HAP-1 (cell line): ENCODE measurements around the gene SMARCA4.

Source experiments
- DNase-seq, 2 experiments: peaks; one replicate each; pipeline ENCODE4 v3.0.0-alpha.2; 2016 to 2020; ENCODE audit warnings: low spot score in 2 of 2
- H3K27me3 ChIP-seq: fragments of 250-450 bp; sonication (Bioruptor Pico); 2 replicates; pipeline ENCODE4 v1.5.1; 2020; ENCODE audit warnings: low read depth, mild to moderate bottlenecking, moderate library complexity
- H3K36me3 ChIP-seq: fragments of 250-450 bp; sonication (Bioruptor Pico); replicated peaks from 2 replicates; pipeline ENCODE4 v1.5.1; 2020; ENCODE audit warnings: mild to moderate bottlenecking
- H3K4me1 ChIP-seq: fragments of 250-450 bp; sonication (Bioruptor Pico); 2 replicates; pipeline ENCODE4 v1.5.1; 2020; ENCODE audit warnings: mild to moderate bottlenecking
- H3K4me3 ChIP-seq: fragments of 250-450 bp; sonication (Bioruptor Pico); 2 replicates; pipeline ENCODE4 v1.5.1; 2020; ENCODE audit warnings: mild to moderate bottlenecking, moderate library complexity
- H3K9me3 ChIP-seq: fragments of 250-450 bp; sonication (Bioruptor Pico); 2 replicates; pipeline ENCODE4 v1.5.1; 2020; ENCODE audit warnings: mild to moderate bottlenecking, moderate library complexity
- in situ Hi-C: fragments of 300-500 bp; cut with MboI; formaldehyde crosslinking; loops from 3 replicates; pipeline ENCODE4 v1.14.3; 2020; ENCODE audit warnings: low sequenced_read_pairs, inconsistent platforms, mixed read lengths

Gene SMARCA4

GRCh38 chr19:10976131-10976892 is 15.5 kb downstream of the SMARCA4 start:
- in situ Hi-C loops: no loop called here
- peaks cover 5% of the 10 kb centered on the region; the same call in 1 of the 2 replicates for H3K36me3 ChIP-seq
- no peak for DNase-seq
- no peak overlapping the region for H3K4me3 ChIP-seq
- no peaks in the 10 kb centered on the region for H3K27me3 ChIP-seq
- H3K9me3 ChIP-seq: no peaks in the 10 kb centered on the region
- no peaks in the 10 kb centered on the region for H3K4me1 ChIP-seq

- no peak for DNase-seq
These were observed 16.9 kb downstream of the SMARCA4 start for GRCh38 chr19:10977742-10978092.

GRCh38 chr19:10979951-10980381 is 19.1 kb downstream of the SMARCA4 start:
- Histone ChIP-seq H3K4me3 (no peak overlapping the region), H3K9me3 (no peaks in the 10 kb centered on the region), H3K27me3 (no peaks in the 10 kb centered on the region), H3K36me3 (peaks cover 19% of the 10 kb centered on the region), H3K4me1 (no peaks in the 10 kb centered on the region)
- in situ Hi-C loops: no loop called here
- no peak for DNase-seq

More at GRCh38 chr19:10977742-10978092, 16.9 kb downstream of the SMARCA4 start:
- H3K4me1 ChIP-seq: no peaks in the 10 kb centered on the region
- in situ Hi-C loops: no loop called here
- H3K9me3 ChIP-seq: no peaks in the 10 kb centered on the region
- H3K4me3 ChIP-seq: no peak overlapping the region
- H3K27me3 ChIP-seq: no peaks in the 10 kb centered on the region
- peaks cover 5% of the 10 kb centered on the region; the same call in 1 of the 2 replicates for H3K36me3 ChIP-seq

GRCh38 chr19:10981252-10981895 is 20.5 kb downstream of the SMARCA4 start:
- H3K4me1 ChIP-seq: no peaks in the 10 kb centered on the region
- H3K27me3 ChIP-seq: no peaks in the 10 kb centered on the region
- DNase-seq: no peak
- H3K36me3 ChIP-seq: peaks cover 33% of the 10 kb centered on the region
- in situ Hi-C loops: no loop called here
- no peak overlapping the region for H3K4me3 ChIP-seq
- H3K9me3 ChIP-seq: no peaks in the 10 kb centered on the region

GRCh38 chr19:10983026-10983425 is 22.2 kb downstream of the SMARCA4 start:
- no peaks in the 10 kb centered on the region for H3K4me1 ChIP-seq
- H3K9me3 ChIP-seq: no peaks in the 10 kb centered on the region
- no peak for DNase-seq
- no peaks in the 10 kb centered on the region for H3K27me3 ChIP-seq
- in situ Hi-C loops: no loop called here
- no peak overlapping the region for H3K4me3 ChIP-seq
- H3K36me3 ChIP-seq: peaks cover 47% of the 10 kb centered on the region

DNA sequence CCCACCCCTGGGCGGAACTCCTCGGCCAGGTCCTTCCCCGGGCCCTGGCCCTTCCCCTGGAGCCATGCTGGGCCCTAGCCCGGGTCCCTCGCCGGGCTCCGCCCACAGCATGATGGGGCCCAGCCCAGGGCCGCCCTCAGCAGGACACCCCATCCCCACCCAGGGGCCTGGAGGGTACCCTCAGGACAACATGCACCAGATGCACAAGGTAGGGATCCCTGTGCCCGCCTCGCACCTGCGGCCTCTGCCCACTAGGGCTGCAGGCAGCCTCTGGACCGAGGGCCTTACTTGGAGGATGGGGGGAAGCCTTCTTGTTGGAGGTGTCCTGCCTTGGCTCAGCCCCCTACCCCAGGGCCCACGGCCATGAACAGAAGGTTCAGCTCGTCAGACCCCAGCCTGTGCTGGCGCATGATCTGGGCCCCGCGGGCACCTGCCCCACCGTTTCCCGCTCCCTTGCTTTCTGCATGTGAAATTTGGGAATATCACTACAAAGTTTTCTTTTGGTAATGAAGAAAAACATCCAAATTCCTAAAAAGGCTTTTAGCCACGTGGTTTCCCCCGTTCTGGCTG is 23.4 kb downstream of the SMARCA4 start:
- H3K4me1 ChIP-seq: no peaks in the 10 kb centered on the region
- no peaks in the 10 kb centered on the region for H3K9me3 ChIP-seq
- no peak overlapping the region for H3K4me3 ChIP-seq
- H3K36me3 ChIP-seq: peaks cover 59% of the 10 kb centered on the region
- in situ Hi-C loops: no loop called here
- no peaks in the 10 kb centered on the region for H3K27me3 ChIP-seq
- DNase-seq: no peak

DNA sequence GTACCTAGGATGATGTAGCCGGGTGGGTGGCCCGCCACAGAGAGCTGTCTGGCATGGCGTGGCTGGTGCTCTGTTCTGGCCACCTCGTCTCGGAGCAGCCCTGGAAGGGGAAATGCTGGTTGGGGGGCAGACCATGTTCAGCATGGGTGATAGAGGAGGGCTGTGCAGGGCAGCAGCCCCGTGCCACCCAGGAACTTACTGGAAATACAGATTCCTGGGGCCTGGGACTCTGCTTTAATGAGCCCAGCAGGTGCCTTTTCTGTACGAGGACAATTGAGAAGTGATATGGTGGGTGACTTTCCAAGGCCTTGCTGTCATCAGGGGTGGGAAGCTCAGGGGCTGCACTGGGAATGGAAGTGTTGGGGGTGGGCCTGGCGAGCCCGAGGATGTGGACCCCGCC is 24.7 kb downstream of the SMARCA4 start:
- DNase-seq: no peak
- no peak overlapping the region for H3K4me3 ChIP-seq
- in situ Hi-C loops: no loop called here
- H3K4me1 ChIP-seq: no peaks in the 10 kb centered on the region
- peaks cover 70% of the 10 kb centered on the region for H3K36me3 ChIP-seq
- H3K9me3 ChIP-seq: no peaks in the 10 kb centered on the region
- H3K27me3 ChIP-seq: no peaks in the 10 kb centered on the region

DNA sequence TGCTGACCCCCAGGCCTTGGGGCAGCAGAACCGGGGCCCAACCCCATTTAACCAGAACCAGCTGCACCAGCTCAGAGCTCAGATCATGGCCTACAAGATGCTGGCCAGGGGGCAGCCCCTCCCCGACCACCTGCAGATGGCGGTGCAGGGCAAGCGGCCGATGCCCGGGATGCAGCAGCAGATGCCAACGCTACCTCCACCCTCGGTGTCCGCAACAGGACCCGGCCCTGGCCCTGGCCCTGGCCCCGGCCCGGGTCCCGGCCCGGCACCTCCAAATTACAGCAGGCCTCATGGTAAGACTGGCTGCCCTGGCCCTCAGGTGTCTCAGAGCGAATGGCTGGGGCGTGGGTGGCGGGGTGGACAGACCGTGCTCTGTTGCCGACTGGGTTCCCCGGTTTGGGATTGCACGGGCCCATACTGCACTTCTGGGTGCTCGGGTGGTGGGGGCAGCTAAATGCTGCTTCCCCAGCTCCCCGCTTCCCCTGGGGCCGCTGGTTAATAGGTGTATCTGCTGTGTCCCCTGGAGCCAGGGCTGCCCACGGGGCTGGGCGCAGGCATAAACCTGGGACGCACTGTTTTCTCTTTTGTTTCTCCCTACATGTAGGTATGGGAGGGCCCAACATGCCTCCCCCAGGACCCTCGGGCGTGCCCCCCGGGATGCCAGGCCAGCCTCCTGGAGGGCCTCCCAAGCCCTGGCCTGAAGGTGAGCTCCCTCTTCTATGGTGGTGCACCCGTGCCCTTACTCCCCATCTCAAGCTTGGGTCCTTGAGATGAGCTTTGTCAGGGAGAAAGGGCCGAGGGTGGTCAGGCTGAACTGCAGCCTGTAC is 25.7 kb downstream of the SMARCA4 start:
- H3K36me3 ChIP-seq: peaks cover 75% of the 10 kb centered on the region
- DNase-seq: no peak
- H3K4me1 ChIP-seq: no peaks in the 10 kb centered on the region
- in situ Hi-C loops: no loop called here
- H3K4me3 ChIP-seq: no peak overlapping the region
- H3K9me3 ChIP-seq: no peaks in the 10 kb centered on the region
- no peaks in the 10 kb centered on the region for H3K27me3 ChIP-seq

DNA sequence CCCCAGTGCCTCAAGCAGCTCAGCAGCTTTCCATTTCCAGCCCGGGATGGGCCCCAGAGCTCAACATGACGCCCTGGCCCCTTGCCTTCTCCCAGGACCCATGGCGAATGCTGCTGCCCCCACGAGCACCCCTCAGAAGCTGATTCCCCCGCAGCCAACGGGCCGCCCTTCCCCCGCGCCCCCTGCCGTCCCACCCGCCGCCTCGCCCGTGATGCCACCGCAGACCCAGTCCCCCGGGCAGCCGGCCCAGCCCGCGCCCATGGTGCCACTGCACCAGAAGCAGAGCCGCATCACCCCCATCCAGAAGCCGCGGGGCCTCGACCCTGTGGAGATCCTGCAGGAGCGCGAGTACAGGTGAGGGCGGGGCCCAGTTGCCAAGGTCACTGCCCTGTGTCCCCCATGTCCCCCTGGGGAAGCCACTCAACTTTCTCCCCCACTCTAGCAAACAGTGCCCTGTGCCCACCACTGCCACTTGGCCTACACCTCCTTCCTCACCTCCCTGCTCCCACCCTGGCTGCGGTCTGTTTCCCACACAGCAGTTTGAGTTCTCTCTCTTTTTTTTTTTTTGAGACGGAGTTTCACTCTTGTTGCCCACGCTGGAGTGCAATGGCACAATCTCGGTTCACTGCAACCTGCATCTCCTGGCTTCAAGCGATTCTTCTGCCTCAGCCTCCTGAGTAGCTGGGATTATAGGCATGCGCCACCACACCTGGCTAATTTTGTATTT is 26.9 kb downstream of the SMARCA4 start:
- in situ Hi-C loops: no loop called here
- DNase-seq: no peak
- no peak overlapping the region for H3K4me3 ChIP-seq
- no peaks in the 10 kb centered on the region for H3K4me1 ChIP-seq
- H3K9me3 ChIP-seq: no peaks in the 10 kb centered on the region
- H3K36me3 ChIP-seq: peaks cover 77% of the 10 kb centered on the region
- H3K27me3 ChIP-seq: no peaks in the 10 kb centered on the region

GRCh38 chr19:10988380-10988779 is 27.6 kb downstream of the SMARCA4 start:
- in situ Hi-C loops: no loop called here
- DNase-seq: no peak
- Histone ChIP-seq H3K4me1 (no peaks in the 10 kb centered on the region), H3K4me3 (no peak overlapping the region), H3K36me3 (peaks cover 80% of the 10 kb centered on the region), H3K27me3 (no peaks in the 10 kb centered on the region), H3K9me3 (no peaks in the 10 kb centered on the region)

GRCh38 chr19:10988921-10989320 is 28.1 kb downstream of the SMARCA4 start:
- Histone ChIP-seq H3K4me1 (no peaks in the 10 kb centered on the region), H3K4me3 (no peak overlapping the region), H3K36me3 (peaks cover 82% of the 10 kb centered on the region), H3K9me3 (no peaks in the 10 kb centered on the region), H3K27me3 (no peaks in the 10 kb centered on the region)
- in situ Hi-C loops: no loop called here
- no peak for DNase-seq

GRCh38 chr19:10991076-10991475 is 30.2 kb downstream of the SMARCA4 start:
- no peaks in the 10 kb centered on the region for H3K4me1 ChIP-seq
- no peaks in the 10 kb centered on the region for H3K27me3 ChIP-seq
- no peak for DNase-seq
- H3K4me3 ChIP-seq: no peak overlapping the region
- in situ Hi-C loops: no loop called here
- peaks cover 79% of the 10 kb centered on the region for H3K36me3 ChIP-seq
- no peaks in the 10 kb centered on the region for H3K9me3 ChIP-seq

- Histone ChIP-seq H3K27me3 (no peaks in the 10 kb centered on the region), H3K4me1 (no peaks in the 10 kb centered on the region), H3K36me3 (peaks cover 79% of the 10 kb centered on the region), H3K4me3 (no peak overlapping the region), H3K9me3 (no peaks in the 10 kb centered on the region)
- in situ Hi-C loops: no loop called here
- DNase-seq: no peak
These were observed 30.8 kb downstream of the SMARCA4 start for GRCh38 chr19:10991521-10992081.
